GM20000 (cell line): ENCODE data around the gene SRGAP2C.
"Not testable (repeated sequence)": the region's sequence is repeated elsewhere in the genome, so short reads cannot be mapped to it uniquely, and the experiment has no call there.

ENCODE experiments used
- DNase-seq: peaks from one replicate; pipeline ENCODE4 v3.0.0; 2012; ENCODE audit warnings: low spot score
- CTCF ChIP-seq: IDR thresholded peaks from 2 replicates; pipeline ENCODE4 v1.5.1; 2012; ENCODE audit warnings: mild to moderate bottlenecking, control low read depth; ENCODE audit errors: extremely low read depth, missing control alignments

Gene SRGAP2C

DNA sequence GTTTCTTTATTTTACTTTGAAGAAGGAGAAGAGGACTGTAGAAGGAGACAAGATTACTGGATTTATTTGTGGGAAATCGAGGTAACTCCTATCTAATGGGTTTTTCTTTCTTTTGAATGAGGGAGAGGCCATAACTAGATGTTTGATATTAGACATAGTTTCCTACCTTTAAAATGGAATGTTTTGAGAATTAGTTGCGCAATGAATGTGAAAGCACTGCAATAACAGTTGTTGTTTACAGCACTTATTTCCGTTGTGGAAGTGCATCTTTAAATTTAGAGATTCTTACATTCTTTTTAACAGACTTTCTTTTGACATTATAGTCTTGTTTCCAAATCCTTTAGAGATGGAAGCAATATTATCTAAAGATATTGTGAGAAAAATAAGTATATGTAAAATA lies 229.0 kb downstream of the SRGAP2C start:
- no peak for DNase-seq
- no peak for TF ChIP-seq CTCF

GRCh38 chr1:121414905-121415304 lies 230.1 kb downstream of the SRGAP2C start:
- no peak for DNase-seq
- no peak for TF ChIP-seq CTCF

DNA sequence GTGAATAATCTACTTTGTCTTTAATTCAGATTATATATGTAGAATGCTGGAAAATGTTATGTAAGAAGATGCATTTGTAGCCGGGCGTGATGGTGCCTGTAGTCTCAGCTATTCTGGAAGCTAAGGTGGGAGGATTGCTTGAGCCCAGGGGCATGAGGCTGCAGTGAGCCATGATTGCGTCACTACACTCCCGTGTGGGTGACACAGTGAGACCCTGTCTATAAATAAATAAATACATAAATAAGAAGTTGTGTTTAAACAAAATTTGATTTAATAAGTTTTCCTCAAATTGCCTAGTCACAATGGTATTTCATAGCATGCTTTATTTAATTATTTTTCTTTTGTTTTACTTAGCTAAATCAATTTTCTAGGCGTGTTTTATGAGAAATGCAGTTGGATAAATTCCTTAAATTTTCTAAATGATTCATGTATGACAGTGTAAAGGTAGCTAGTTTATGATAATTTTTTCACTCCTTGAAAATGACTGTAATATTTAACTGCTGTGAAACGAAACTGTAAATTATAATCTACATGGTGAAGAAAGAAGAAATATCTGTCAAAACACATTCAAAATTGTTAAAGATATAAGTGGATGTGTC lies 232.6 kb downstream of the SRGAP2C start:
- no peak for DNase-seq
- no peak for TF ChIP-seq CTCF

GRCh38 chr1:121418369-121419049 lies 233.7 kb downstream of the SRGAP2C start:
- TF ChIP-seq CTCF = no peak
- DNase-seq = no peak

DNA sequence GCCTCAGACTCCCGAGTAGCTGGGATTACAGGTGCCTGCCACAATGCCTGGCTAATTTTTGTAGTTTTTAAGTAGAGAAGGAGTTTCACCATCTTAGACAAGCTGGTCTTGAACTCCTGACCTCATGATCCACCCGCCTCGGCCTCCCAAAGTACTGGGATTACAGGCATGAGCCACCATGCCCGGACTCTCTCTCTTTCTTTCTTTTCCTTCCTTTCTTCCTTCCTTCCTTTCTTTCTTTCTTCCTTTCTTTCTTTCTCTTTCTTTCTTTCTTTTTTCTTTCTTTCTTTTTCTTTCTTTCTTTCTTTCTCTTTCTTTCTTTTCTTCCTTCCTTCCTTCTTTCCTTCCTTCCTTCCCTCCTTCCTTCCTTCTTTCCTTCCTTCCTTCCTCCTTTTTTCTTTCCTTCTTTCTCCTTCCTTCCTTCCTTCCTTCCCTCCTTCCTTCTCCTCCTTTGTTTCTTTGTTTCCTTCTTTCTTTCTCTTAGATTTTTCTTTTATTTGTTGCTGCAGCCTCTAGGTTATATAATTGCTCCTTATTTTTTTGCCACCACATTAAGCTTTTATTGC lies 234.4 kb downstream of the SRGAP2C start:
- not testable (repeated sequence) for DNase-seq

DNA sequence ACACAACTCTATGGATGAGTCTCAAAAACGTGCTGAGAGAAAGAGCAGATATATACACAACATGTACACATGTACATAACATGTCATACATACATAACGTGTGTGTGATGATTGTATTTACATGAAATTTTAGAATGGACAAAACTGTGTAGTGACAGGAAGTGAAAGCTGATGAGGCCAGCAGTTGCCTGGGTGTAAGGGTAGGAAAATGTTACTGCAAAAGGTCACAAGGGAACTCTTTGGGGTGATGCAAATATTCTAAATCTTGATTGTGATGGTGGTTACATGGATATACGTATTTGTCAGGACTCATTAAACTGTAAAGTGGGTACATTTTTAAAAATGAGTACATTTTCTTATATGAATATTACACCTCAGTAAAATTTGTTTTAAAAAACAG lies 236.7 kb downstream of the SRGAP2C start:
- DNase-seq = not testable (repeated sequence)

DNA sequence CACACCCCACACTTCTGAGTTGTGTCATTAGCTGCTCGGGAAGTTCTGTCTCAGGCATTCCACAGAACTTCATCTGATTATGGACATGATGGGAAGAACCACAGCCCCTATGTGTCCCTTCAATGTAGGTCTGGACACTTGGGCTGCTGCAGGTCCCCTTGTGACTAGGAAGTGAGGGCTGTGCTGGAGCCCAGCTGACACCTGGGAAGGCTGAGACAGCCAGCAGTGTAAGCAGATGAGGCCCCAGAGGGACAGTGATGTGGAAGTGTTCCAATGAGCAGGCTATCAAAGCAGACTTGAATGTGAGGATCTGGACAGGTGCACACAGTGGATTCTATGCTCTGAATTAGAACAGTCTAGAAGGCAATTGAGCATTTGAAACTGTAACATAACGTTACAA lies 239.2 kb downstream of the SRGAP2C start:
- not testable (repeated sequence) for DNase-seq

DNA sequence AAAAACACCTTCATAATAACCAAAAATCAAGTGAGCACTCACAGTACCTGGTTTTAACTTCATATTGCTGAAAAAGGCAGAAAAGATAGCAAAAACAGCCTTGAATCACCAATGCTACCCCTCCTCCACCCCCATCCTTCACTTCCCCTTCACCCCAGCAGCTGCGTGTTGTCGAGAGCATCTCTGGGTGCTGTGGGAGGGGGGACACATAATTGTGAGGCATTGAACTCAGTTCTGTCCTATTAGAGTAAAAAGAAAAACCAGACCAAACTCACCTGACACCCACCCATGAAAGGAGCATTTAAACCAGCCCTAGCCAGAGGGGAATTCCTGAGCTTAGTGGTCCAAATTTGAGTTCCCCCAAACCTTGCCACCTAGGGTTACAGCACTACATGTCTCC lies 248.7 kb downstream of the SRGAP2C start:
- DNase-seq = not testable (repeated sequence)

- DNase-seq = not testable (repeated sequence)
These were observed 254.1 kb downstream of the SRGAP2C start for GRCh38 chr1:121438862-121439261.

- no peak for DNase-seq
These were observed 256.2 kb downstream of the SRGAP2C start for GRCh38 chr1:121440993-121441392.

More at GRCh38 chr1:121440993-121441392, 256.2 kb downstream of the SRGAP2C start:
- TF ChIP-seq CTCF = no peak
